HFF-Myc (cell line): Measurements from ENCODE around the gene ANXA1.
"Not testable (repeated sequence)": the region's sequence is repeated elsewhere in the genome, so short reads cannot be mapped to it uniquely, and the experiment has no call there.

Source experiments
- DNase-seq: peaks from one replicate; pipeline ENCODE4 v3.0.0-alpha.2; 2011; ENCODE audit warnings: low read depth; ENCODE audit errors: extremely low read depth
- H3K4me3 ChIP-seq: replicated peaks from 2 replicates; pipeline ENCODE4 v1.5.1; 2011; ENCODE audit warnings: low read depth, mild to moderate bottlenecking, control low read depth, low read length
- TF ChIP-seq, protein P1 (sequence below): IDR thresholded peaks from 2 replicates; pipeline ENCODE4 v1.5.1; 2012; ENCODE audit warnings: mild to moderate bottlenecking, low read depth, low read length, control low read depth; ENCODE audit errors: missing control alignments

ANXA1 gene, protein sequence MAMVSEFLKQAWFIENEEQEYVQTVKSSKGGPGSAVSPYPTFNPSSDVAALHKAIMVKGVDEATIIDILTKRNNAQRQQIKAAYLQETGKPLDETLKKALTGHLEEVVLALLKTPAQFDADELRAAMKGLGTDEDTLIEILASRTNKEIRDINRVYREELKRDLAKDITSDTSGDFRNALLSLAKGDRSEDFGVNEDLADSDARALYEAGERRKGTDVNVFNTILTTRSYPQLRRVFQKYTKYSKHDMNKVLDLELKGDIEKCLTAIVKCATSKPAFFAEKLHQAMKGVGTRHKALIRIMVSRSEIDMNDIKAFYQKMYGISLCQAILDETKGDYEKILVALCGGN

DNA sequence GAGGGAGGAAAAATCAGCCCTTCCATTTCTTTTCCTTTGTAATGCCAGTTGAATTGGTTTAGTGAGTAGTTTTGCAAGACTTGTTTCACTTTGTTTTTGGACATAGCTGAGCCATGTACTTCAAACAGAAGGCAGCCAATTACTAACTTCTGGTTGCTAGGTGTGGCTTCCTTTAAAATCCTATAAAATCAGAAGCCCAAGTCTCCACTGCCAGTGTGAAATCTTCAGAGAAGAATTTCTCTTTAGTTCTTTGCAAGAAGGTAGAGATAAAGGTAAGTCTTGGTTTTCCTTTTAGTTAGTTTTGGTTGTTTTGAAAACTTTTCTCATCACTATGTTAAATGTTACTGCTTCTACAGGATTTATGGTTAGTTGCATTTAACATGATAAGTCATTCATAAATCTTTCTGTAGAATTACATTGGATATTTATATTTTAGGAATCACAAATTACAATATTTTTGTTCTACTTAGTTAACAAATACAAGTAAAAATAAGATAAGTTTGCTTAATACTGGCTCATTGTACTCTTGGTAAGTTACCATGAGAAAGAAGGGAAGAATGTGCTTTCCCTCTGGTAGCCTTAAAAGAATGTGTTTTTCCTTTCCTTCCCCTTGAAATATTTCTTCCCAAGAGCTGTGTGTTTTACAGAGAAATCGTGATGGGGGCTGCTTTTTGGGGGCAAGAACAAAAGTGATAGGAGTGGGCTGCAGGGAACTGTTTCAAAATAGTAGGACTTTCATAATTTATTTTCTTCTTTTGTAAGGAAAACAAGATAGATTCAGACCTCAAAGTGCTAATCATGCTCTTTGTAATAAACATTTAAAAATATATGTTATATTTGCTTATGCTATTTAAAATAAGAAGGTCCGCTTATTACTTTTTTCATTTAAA lies at the start of gene ANXA1:
ANXA1 (plus strand) TSS at position 213 of the 890 bp plus-strand sequence. CDS start 6,671 bp downstream, outside the sequence.
- peak within 1 kb of the TSS; percentile 91 for H3K4me3 ChIP-seq
- no peak for DNase-seq
- TF ChIP-seq, protein P1, sequence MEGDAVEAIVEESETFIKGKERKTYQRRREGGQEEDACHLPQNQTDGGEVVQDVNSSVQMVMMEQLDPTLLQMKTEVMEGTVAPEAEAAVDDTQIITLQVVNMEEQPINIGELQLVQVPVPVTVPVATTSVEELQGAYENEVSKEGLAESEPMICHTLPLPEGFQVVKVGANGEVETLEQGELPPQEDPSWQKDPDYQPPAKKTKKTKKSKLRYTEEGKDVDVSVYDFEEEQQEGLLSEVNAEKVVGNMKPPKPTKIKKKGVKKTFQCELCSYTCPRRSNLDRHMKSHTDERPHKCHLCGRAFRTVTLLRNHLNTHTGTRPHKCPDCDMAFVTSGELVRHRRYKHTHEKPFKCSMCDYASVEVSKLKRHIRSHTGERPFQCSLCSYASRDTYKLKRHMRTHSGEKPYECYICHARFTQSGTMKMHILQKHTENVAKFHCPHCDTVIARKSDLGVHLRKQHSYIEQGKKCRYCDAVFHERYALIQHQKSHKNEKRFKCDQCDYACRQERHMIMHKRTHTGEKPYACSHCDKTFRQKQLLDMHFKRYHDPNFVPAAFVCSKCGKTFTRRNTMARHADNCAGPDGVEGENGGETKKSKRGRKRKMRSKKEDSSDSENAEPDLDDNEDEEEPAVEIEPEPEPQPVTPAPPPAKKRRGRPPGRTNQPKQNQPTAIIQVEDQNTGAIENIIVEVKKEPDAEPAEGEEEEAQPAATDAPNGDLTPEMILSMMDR, result no peak

DNA sequence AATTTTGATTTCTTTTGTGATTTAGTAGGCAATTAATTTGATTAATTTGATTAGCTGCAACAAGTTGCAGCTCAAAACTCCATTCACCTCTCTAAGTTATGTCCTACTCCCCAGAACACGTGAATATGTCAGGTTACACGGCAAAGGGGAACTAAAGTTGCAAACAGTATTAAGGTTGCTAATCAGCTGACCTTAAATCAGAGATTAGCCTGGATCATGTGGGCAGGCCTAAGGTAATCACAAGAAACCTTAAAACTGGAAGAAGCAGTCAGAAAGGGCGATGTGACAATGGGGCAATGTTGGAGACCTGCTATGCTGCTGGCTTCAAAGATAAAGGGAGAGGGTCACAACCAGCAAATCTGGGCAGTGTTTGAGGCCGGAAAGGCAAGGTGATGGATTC lies 47.3 kb upstream of the ANXA1 start:
- no peak for DNase-seq
- H3K4me3 ChIP-seq, result no peak overlapping the region
- TF ChIP-seq, protein P1, result no peak

DNA sequence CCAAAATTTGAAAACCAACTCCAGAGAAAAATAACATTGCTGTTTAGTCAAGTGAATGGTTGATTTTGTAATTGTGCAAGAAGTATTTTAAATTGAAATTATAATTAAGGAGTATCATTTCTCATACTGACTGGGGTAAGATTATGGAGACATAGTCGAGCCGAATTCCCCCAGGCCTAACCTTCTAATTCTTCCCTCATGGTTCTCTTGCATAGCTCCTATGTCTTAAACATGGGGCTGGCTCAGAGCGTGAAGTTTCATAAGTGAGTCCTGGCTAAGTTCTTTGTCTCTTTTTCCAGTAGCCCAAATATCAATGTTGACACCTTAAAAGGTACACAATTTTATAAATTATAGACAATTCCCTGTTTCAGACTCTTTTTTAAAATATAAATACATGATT lies 46.7 kb upstream of the ANXA1 start:
- DNase-seq, result no peak
- no peak overlapping the region for H3K4me3 ChIP-seq
- TF ChIP-seq, protein P1, result no peak

DNA sequence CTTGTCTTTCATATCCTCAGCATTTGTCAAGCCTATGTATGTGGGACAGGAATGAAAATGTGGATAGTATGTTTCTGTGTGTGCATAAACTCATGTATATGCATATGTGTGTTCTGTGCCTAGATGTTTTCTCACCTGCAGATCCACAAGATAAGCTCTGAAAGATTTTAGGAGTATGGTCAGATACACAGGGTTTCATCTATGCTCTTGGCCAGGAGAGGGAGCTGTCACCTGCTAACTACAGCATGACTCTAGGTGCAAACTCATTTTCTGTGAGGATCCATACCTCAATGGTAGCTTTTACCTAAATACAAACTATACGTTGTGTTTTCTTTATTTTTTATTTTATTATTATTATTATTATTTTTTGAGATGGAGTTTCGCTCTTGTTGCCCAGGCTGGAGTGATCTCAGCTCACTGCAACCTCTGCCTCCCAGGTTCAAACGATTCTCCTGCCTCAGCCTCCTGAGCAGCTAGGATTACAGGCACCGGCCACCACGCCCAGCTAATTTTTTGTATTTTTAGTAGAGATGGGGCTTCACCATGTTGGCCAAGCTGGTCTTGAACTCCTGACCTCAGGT lies 44.1 kb upstream of the ANXA1 start:
- DNase-seq, result peak; percentile 47
- H3K4me3 ChIP-seq, result not testable (repeated sequence)
- TF ChIP-seq, protein P1, result peak; percentile 73

DNA sequence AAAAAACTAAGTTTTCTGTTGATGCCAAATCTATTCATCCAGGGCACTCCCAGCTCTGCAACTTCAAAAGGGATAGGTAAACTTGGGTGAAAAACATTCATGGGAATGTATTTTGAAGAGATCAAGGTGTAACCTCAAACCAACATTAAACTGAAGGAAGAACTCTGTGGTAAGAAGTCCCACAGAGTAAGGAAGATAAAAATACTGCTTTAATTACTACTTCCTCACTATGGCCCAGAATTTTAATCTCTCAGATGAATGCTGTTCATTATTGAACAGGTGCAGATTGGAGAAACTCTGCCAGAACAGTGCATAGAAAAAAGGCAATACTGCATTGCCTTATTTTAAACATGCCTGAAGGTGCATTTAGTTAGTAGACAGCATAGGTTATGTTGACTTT lies 37.6 kb upstream of the ANXA1 start:
- TF ChIP-seq, protein P1, result no peak
- no peak for DNase-seq

DNA sequence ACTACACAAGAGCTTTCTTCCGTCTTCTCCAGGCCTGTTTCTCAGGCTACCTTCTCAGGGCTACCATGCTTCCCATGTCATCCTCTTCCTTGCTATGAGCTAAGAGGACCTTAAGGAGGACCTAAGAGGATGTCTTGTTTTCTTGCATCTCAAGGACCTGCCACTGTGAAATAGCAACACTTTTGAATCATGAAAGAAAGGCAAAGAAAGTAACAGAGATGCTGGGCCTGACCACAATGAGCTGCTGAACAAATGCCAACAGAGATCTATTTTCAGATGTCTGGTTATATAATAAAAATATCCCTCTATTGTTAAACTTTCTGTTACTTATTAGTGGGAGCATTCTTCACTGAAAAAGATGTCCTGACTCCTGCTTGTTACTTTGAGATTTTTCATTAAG lies 36.7 kb upstream of the ANXA1 start:
- H3K4me3 ChIP-seq, result no peak overlapping the region
- DNase-seq, result no peak
- TF ChIP-seq, protein P1, result no peak

More for the DNA sequence above, 37.6 kb upstream of the ANXA1 start:
- H3K4me3 ChIP-seq, result no peak overlapping the region
